NCI-H2171 (cell line): ENCODE measurements around the gene NPY4R.
"Not testable (repeated sequence)": the region's sequence is repeated elsewhere in the genome, so short reads cannot be mapped to it uniquely, and the experiment has no call there.

Experiments used
- DNase-seq: peaks from one replicate; lab custom pipeline; 2025; lab: John Stamatoyannopoulos, UW

Gene NPY4R

GRCh38 chr10:46455992-46456391 is 9.8 kb downstream of the NPY4R start:
- not testable (repeated sequence) for DNase-seq

GRCh38 chr10:46451365-46451764 is 14.4 kb downstream of the NPY4R start:
- DNase-seq = not testable (repeated sequence)

- DNase-seq = not testable (repeated sequence)
Measured at GRCh38 chr10:46450829-46451228, 14.9 kb downstream of the NPY4R start.

- DNase-seq = not testable (repeated sequence)
Measured at GRCh38 chr10:46447439-46447838, 18.3 kb downstream of the NPY4R start.

GRCh38 chr10:46445389-46446122 is 20.2 kb downstream of the NPY4R start:
- DNase-seq = not testable (repeated sequence)

- DNase-seq = not testable (repeated sequence)
Measured at GRCh38 chr10:46443422-46443821, 22.3 kb downstream of the NPY4R start.

GRCh38 chr10:46442706-46443275 is 23.0 kb downstream of the NPY4R start:
- DNase-seq = not testable (repeated sequence)

- DNase-seq = peak; percentile 3
Measured at GRCh38 chr10:46441837-46442278, 23.9 kb downstream of the NPY4R start.

GRCh38 chr10:46440942-46441341 is 24.8 kb downstream of the NPY4R start:
- not testable (repeated sequence) for DNase-seq

- not testable (repeated sequence) for DNase-seq
Measured at GRCh38 chr10:46423550-46423949, 42.2 kb downstream of the NPY4R start.

- not testable (repeated sequence) for DNase-seq
Measured at GRCh38 chr10:46419570-46420379, 46.0 kb downstream of the NPY4R start.

GRCh38 chr10:46418283-46418682 is 47.5 kb downstream of the NPY4R start:
- not testable (repeated sequence) for DNase-seq

GRCh38 chr10:46415291-46415690 is 50.5 kb downstream of the NPY4R start:
- not testable (repeated sequence) for DNase-seq

- not testable (repeated sequence) for DNase-seq
Measured at GRCh38 chr10:46412665-46413064, 53.1 kb downstream of the NPY4R start.

- not testable (repeated sequence) for DNase-seq
Measured at GRCh38 chr10:46411123-46411522, 54.6 kb downstream of the NPY4R start.
